Dendritic cell treated with granulocyte-macrophage colony-stimulating factor and Interleukin-4, amounts not matched to agents 40 ng/mL and 50 ng/mL, for 4 days (primary cell): ENCODE measurements around the gene MXRA7.

Source experiments
- H3K27ac Mint-ChIP-seq: one replicate; pipeline ENCODE4 v1.8.0; 2022; ENCODE audit warnings: mild to moderate bottlenecking, mixed read lengths
- H3K27me3 Mint-ChIP-seq: one replicate; pipeline ENCODE4 v1.8.0; 2022; ENCODE audit warnings: mild to moderate bottlenecking, mixed read lengths
- H3K36me3 Mint-ChIP-seq: one replicate; pipeline ENCODE4 v1.8.0; 2022; ENCODE audit warnings: low read depth, mixed read lengths
- H3K4me1 Mint-ChIP-seq: one replicate; pipeline ENCODE4 v1.8.0; 2022; ENCODE audit warnings: low read depth, mixed read lengths
- H3K4me3 Mint-ChIP-seq: one replicate; pipeline ENCODE4 v1.8.0; 2022; ENCODE audit warnings: mild to moderate bottlenecking, moderate library complexity, mixed read lengths
- H3K9me3 Mint-ChIP-seq: one replicate; pipeline ENCODE4 v1.8.0; 2022; ENCODE audit warnings: mixed read lengths
- intact Hi-C: fragments of 100-400 bp; cut with micrococcal nuclease; formaldehyde crosslinking; loops from one replicate; pipeline ENCODE4 v1.15.0; 2022

Gene MXRA7

GRCh38 chr17:76676629-76677028 lies 34.1 kb downstream of the MXRA7 start:
- Mint-ChIP-seq H3K27me3 (no peaks in the 10 kb centered on the region), H3K4me3 (no peak overlapping the region), H3K27ac (no peak overlapping the region), H3K36me3 (no peaks in the 10 kb centered on the region), H3K4me1 (peaks cover 14% of the 10 kb centered on the region), H3K9me3 (no peaks in the 10 kb centered on the region)
- intact Hi-C loops, result no loop called here

- intact Hi-C loops, result no loop called here
- Mint-ChIP-seq H3K27ac (no peak overlapping the region), H3K4me3 (no peak overlapping the region), H3K4me1 (peaks cover 22% of the 10 kb centered on the region), H3K9me3 (no peaks in the 10 kb centered on the region), H3K27me3 (no peaks in the 10 kb centered on the region), H3K36me3 (no peaks in the 10 kb centered on the region)
Observed at GRCh38 chr17:76675648-76676047, 35.1 kb downstream of the MXRA7 start.

- H3K4me3 Mint-ChIP-seq, result no peak overlapping the region
- H3K27ac Mint-ChIP-seq, result no peak overlapping the region
- peaks cover 24% of the 10 kb centered on the region for H3K4me1 Mint-ChIP-seq
- H3K36me3 Mint-ChIP-seq, result no peaks in the 10 kb centered on the region
- intact Hi-C loops, result no loop called here
- no peaks in the 10 kb centered on the region for H3K9me3 Mint-ChIP-seq
- H3K27me3 Mint-ChIP-seq, result no peaks in the 10 kb centered on the region
Observed at GRCh38 chr17:76674600-76674999, 36.2 kb downstream of the MXRA7 start.

- H3K27ac Mint-ChIP-seq, result no peak overlapping the region
- no peaks in the 10 kb centered on the region for H3K9me3 Mint-ChIP-seq
- H3K27me3 Mint-ChIP-seq, result no peaks in the 10 kb centered on the region
- H3K4me3 Mint-ChIP-seq, result no peak overlapping the region
- no peaks in the 10 kb centered on the region for H3K36me3 Mint-ChIP-seq
- peaks cover 24% of the 10 kb centered on the region for H3K4me1 Mint-ChIP-seq
- intact Hi-C loops, result no loop called here
Observed at GRCh38 chr17:76673729-76674128, 37.0 kb downstream of the MXRA7 start.

GRCh38 chr17:76672892-76673291 lies 37.9 kb downstream of the MXRA7 start:
- intact Hi-C loops, result no loop called here
- H3K27ac Mint-ChIP-seq, result no peak overlapping the region

GRCh38 chr17:76672270-76672851 lies 38.4 kb downstream of the MXRA7 start:
- peak overlapping the region; percentile 84 for H3K4me3 Mint-ChIP-seq
- intact Hi-C loops, result no loop called here
- peaks cover 7% of the 10 kb centered on the region for H3K27me3 Mint-ChIP-seq
- H3K9me3 Mint-ChIP-seq, result no peaks in the 10 kb centered on the region
- no peaks in the 10 kb centered on the region for H3K36me3 Mint-ChIP-seq
- peaks cover 24% of the 10 kb centered on the region for H3K4me1 Mint-ChIP-seq
- H3K27ac Mint-ChIP-seq, result peak overlapping the region; percentile 91

More at GRCh38 chr17:76672892-76673291, 37.9 kb downstream of the MXRA7 start:
- H3K36me3 Mint-ChIP-seq, result no peaks in the 10 kb centered on the region
- H3K27me3 Mint-ChIP-seq, result peaks cover 4% of the 10 kb centered on the region
- H3K9me3 Mint-ChIP-seq, result no peaks in the 10 kb centered on the region
- H3K4me1 Mint-ChIP-seq, result peaks cover 24% of the 10 kb centered on the region
- H3K4me3 Mint-ChIP-seq, result no peak overlapping the region

- Mint-ChIP-seq H3K4me1 (peaks cover 24% of the 10 kb centered on the region), H3K36me3 (no peaks in the 10 kb centered on the region), H3K9me3 (no peaks in the 10 kb centered on the region), H3K27me3 (peaks cover 9% of the 10 kb centered on the region), H3K4me3 (peak overlapping the region; percentile 84), H3K27ac (peak overlapping the region; percentile 91)
- intact Hi-C loops, result no loop called here
Observed at GRCh38 chr17:76671912-76672262, 38.9 kb downstream of the MXRA7 start.

GRCh38 chr17:76671123-76671911 lies 39.4 kb downstream of the MXRA7 start:
- intact Hi-C loops, result no loop called here
- Mint-ChIP-seq H3K27me3 (peaks cover 11% of the 10 kb centered on the region), H3K9me3 (no peaks in the 10 kb centered on the region), H3K36me3 (no peaks in the 10 kb centered on the region), H3K27ac (peak overlapping the region; percentile 91), H3K4me1 (peaks cover 24% of the 10 kb centered on the region), H3K4me3 (peak overlapping the region; percentile 84)

- Mint-ChIP-seq H3K27me3 (peaks cover 11% of the 10 kb centered on the region), H3K27ac (peak overlapping the region; percentile 91), H3K9me3 (no peaks in the 10 kb centered on the region), H3K36me3 (no peaks in the 10 kb centered on the region), H3K4me1 (peaks cover 24% of the 10 kb centered on the region), H3K4me3 (peak overlapping the region; percentile 84)
- intact Hi-C loops, result no loop called here
Observed at GRCh38 chr17:76670718-76671122, 40.0 kb downstream of the MXRA7 start.

GRCh38 chr17:76670020-76670717 lies 40.6 kb downstream of the MXRA7 start:
- H3K4me3 Mint-ChIP-seq, result no peak overlapping the region

GRCh38 chr17:76667786-76668453 lies 42.8 kb downstream of the MXRA7 start:
- Mint-ChIP-seq H3K27ac (no peak overlapping the region), H3K27me3 (peaks cover 13% of the 10 kb centered on the region), H3K36me3 (no peaks in the 10 kb centered on the region), H3K9me3 (no peaks in the 10 kb centered on the region), H3K4me1 (peaks cover 21% of the 10 kb centered on the region), H3K4me3 (no peak overlapping the region)
- intact Hi-C loops, result no loop called here

More at GRCh38 chr17:76670020-76670717, 40.6 kb downstream of the MXRA7 start:
- peak overlapping the region; percentile 91 for H3K27ac Mint-ChIP-seq
- intact Hi-C loops, result no loop called here
- H3K27me3 Mint-ChIP-seq, result peaks cover 11% of the 10 kb centered on the region
- no peaks in the 10 kb centered on the region for H3K9me3 Mint-ChIP-seq
- H3K36me3 Mint-ChIP-seq, result no peaks in the 10 kb centered on the region
- peaks cover 24% of the 10 kb centered on the region for H3K4me1 Mint-ChIP-seq

GRCh38 chr17:76667491-76667755 lies 43.3 kb downstream of the MXRA7 start:
- H3K4me3 Mint-ChIP-seq, result no peak overlapping the region
- no peak overlapping the region for H3K27ac Mint-ChIP-seq
- H3K27me3 Mint-ChIP-seq, result peaks cover 13% of the 10 kb centered on the region
- no peaks in the 10 kb centered on the region for H3K9me3 Mint-ChIP-seq
- no peaks in the 10 kb centered on the region for H3K36me3 Mint-ChIP-seq
- intact Hi-C loops, result no loop called here
- peaks cover 16% of the 10 kb centered on the region for H3K4me1 Mint-ChIP-seq

GRCh38 chr17:76660656-76661042 lies 50.1 kb downstream of the MXRA7 start:
- H3K27me3 Mint-ChIP-seq, result peaks cover 9% of the 10 kb centered on the region
- H3K9me3 Mint-ChIP-seq, result no peaks in the 10 kb centered on the region
- H3K36me3 Mint-ChIP-seq, result no peaks in the 10 kb centered on the region
- H3K27ac Mint-ChIP-seq, result no peak overlapping the region
- peaks cover 24% of the 10 kb centered on the region for H3K4me1 Mint-ChIP-seq
- intact Hi-C loops, result no loop called here
- H3K4me3 Mint-ChIP-seq, result no peak overlapping the region
